Raji (cell line): ENCODE measurements around the gene LRFN4.
A peak's percentile ranks its signal among the peaks of the same experiment; 100 is the strongest.

Experiments used
- POLR2A ChIP-seq: IDR thresholded peaks from 2 replicates; pipeline ENCODE4 v1.6.1; 2011; ENCODE audit warnings: low read depth, low read length, control low read depth; ENCODE audit not compliant: insufficient read depth

The LRFN4 gene

GRCh38 chr11:66856496-66857233, at the start of gene LRFN4:
Gene LRFN4, plus strand, starts transcription at chr11:66857064. Its CDS starts 681 bp downstream, at chr11:66857745.
- TF ChIP-seq POLR2A: peak; percentile 51

- no peak for TF ChIP-seq POLR2A
Observed at GRCh38 chr11:66809592-66809991, 47.3 kb upstream of the LRFN4 start.

DNA sequence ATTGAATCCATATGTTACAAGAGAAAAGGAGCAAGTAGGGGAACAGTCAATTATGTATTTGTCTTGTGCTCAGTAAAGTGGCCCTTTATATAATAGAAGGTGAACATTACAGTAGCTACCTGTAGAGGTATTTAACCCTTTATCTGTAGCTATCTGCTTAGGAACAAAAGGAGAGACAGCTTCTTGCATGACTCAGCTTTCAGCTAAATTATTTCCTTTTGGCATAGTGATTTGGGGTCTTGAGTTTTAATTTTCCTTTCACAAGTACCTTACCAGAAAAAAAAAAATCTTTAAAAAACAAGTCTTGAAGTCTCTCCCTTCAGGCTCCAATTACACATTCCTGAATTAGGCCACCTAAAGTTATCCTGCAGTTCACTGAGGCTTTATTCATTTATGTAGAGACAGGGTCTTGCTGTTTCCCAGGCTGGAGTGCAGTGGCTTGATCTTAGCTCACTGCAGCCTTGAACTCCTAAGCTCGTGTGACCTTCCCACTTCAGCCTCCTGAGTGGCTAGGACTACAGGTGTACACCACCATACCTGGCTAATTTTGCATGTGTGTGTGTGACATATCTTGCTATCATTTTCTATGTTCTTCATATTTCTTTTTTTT, 46.2 kb upstream of the LRFN4 start:
- TF ChIP-seq POLR2A: no peak

- TF ChIP-seq POLR2A: no peak
Observed at GRCh38 chr11:66814678-66815077, 42.2 kb upstream of the LRFN4 start.

DNA sequence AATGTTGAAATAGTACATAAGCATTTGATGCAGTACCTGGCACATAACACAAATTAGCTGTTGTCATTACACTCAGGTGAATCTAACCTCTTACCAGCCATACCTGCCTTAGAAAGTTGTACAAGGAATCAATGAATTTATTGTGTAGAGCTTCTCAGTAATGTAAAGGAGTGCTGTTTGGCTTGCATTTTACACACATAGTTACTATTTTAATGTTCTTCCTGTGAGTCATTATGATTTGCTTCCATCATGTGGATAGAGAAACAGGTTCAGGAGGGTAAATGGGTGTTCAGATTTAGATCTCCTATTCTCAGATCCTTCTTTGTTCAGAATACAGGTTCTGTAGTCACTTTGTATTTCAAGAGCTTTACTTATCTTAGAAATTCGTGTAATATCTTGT, 41.2 kb upstream of the LRFN4 start:
- TF ChIP-seq POLR2A: no peak

DNA sequence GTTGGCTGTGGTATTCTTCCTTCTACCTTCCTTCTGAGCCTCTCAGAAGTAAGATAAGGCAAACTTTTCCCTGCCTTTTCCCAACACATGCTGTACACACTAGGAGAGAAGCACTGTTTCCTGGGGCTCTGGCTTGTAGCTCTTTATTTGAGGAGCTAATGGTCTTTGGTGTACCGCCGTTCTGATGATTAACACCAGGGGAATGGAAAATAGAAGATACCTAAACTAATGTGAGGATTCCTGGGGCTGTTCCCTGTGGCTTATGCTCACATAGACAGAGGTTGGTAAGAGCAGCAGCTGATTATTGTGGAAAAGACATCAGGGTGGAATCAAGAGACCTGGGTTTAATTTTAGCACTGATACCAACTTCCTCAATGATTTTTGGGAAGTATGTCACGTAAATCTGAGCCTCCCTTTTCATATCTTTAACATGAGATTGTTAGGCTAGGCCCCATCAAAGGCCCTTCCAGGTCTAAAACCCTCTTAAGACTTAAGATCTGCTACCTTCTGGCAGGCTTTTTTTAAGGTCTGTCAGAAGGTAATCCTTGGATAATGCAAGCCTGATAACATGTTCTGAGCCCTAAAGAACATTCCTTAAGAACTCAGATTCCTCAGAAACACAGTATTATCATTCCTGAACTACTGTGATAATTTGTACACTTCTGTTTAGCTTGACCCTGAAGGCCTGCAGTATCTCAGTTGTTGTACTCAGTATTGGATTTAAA, 38.5 kb upstream of the LRFN4 start:
- TF ChIP-seq POLR2A: no peak

DNA sequence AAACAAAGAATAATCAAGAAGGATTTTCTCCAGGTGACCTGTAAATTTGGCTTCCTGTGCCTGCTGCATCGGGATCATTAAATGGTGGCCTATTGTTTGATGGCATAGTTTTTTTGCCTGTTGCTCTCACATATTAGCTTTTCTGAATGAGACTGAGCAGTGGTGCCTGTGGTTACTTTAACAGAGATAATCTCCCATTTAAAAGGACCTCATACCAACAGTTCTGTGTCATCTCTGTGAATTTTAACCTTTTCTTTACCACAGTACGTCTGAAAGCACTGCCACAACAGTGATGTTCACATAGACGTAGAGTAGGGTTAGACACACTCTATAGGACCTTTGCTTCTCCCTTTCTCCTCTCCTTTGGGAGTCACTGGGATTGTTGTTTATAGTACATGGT, 36.5 kb upstream of the LRFN4 start:
- no peak for TF ChIP-seq POLR2A

DNA sequence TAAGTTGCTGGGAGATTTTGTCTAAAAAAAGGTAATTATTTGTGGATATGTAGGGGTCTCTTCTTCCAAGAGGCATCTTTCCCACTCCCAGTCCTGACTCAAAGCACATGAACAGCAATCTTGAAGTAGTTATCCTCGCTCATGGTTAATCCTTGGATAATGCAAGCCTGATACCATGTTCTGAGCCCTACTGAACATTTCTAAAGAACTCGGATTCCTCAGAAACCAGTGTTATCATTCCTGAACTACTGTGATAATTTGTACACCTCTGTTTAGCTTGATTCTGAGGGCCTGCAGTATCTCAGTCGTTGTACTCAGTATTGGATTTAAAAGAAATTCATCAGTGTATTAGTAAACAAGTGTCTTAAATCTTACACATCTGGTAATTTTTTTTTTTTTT, 36.0 kb upstream of the LRFN4 start:
- TF ChIP-seq POLR2A: no peak

- TF ChIP-seq POLR2A: no peak
Observed at GRCh38 chr11:66823700-66824099, 33.2 kb upstream of the LRFN4 start.

DNA sequence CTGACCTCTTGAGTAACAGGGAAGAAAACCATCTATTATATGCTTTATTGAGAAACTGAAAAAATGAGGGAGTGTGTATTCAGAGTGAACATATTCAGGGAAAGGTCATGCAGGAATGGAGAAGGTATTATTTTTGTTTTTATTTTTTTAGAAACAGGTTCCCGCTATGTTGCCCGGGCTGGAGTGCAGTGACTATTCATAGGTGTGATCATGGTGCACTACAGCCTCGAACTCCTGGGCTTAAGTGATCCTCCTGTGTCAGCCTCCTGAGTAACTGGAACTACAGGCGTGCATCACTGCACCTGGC, 22.4 kb upstream of the LRFN4 start:
- no peak for TF ChIP-seq POLR2A

GRCh38 chr11:66834943-66835342, 21.9 kb upstream of the LRFN4 start:
- TF ChIP-seq POLR2A: no peak

DNA sequence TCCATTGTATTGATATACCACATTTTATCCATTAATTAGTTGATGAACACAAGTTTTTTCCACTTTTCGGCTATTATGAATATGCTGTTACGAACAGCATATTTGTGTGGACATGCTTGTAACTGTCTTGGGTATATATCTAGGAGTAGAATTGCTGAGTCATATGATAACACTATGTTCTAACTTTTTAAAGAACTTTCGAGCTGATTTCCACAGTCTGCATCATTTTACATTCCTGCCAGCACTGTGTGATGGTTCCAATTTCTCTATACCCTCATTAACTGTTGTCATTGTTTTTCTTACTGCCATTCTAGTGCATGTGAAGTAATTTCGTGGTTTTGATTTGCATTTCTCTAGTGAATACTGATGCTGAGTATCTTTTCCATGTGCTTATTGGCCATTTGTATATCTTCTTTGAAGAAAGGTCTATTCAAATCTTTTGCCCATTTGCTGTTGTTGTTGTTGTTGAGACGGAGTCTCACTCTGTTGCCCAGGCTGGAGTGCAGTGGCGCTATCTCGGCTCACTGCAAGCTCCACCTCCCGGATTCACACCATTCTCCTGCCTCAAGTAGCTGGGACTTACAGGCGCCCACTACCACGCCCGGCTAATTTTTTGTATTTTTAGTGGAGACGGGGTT, 21.0 kb upstream of the LRFN4 start:
- TF ChIP-seq POLR2A: no peak

GRCh38 chr11:66840317-66841091, 16.4 kb upstream of the LRFN4 start:
- TF ChIP-seq POLR2A: peak; percentile 1; the same call in 1 of the 2 replicates

DNA sequence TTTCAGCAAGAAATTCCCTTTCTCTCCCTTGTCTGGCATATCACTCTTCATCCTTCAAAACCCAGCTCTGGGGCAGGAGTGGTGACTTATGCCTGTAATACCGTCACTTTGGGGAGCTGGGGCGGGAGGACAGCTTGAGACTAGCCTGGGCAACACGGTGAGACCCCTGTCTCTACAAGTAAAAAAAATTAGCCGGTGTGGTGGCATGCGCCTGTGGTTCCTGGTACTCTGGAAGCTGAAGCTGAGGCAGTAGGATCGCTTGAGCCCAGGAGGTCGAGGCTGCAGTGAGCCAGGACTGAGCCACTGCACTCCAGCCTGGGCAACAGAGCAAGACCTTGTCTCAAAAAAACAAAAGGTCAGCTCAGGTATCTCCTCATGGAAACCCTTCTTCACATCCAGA, 15.0 kb upstream of the LRFN4 start:
- no peak for TF ChIP-seq POLR2A

DNA sequence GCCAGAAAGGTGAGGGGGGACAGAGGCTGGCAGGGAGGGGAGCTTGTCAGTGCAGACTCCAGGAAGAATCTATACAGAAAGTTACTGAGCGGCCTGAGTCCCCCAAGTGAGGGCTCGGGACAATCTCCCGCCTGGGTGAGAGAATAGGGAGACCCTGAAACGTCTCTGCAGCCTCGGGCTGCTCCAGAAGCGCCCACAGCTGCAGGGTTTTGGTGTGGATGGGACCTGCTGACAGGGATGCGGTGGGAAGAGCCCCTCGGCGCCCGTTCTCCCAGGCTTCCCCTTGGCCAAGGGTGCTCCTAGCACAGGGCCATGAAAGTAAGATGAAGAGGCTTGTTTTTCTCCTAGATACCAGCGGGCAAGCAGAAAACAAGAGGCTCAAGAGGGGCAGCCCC, 14.4 kb upstream of the LRFN4 start:
- no peak for TF ChIP-seq POLR2A
